Hepatic stellate cell (primary cell): ENCODE measurements around the gene CTDP1.

Experiments
- DNase-seq: peaks from one replicate; pipeline ENCODE4 v3.0.0; 2011; ENCODE audit warnings: low spot score

The CTDP1 gene

GRCh38 chr18:79784965-79785770, 105.6 kb downstream of the CTDP1 start:
- no peak for DNase-seq

- no peak for DNase-seq
Observed at GRCh38 chr18:79785831-79786230, 106.2 kb downstream of the CTDP1 start.

GRCh38 chr18:79786304-79786703, 106.7 kb downstream of the CTDP1 start:
- DNase-seq = no peak

GRCh38 chr18:79786786-79787526, 107.4 kb downstream of the CTDP1 start:
- peak; percentile 51 for DNase-seq

GRCh38 chr18:79787527-79787864, 107.9 kb downstream of the CTDP1 start:
- DNase-seq = no peak

GRCh38 chr18:79787865-79788733, 108.5 kb downstream of the CTDP1 start:
- no peak for DNase-seq

- no peak for DNase-seq
Observed at GRCh38 chr18:79788734-79789085, 109.1 kb downstream of the CTDP1 start.

- no peak for DNase-seq
Observed at GRCh38 chr18:79789091-79789891, 109.7 kb downstream of the CTDP1 start.

- no peak for DNase-seq
Observed at GRCh38 chr18:79789901-79790890, 110.6 kb downstream of the CTDP1 start.

GRCh38 chr18:79790996-79791972, 111.7 kb downstream of the CTDP1 start:
- peak; percentile 94 for DNase-seq

GRCh38 chr18:79792096-79792987, 112.7 kb downstream of the CTDP1 start:
- DNase-seq = no peak

GRCh38 chr18:79792988-79793355, 113.4 kb downstream of the CTDP1 start:
- no peak for DNase-seq

GRCh38 chr18:79794846-79795245, 115.2 kb downstream of the CTDP1 start:
- no peak for DNase-seq

GRCh38 chr18:79795446-79795845, 115.8 kb downstream of the CTDP1 start:
- DNase-seq = no peak

- no peak for DNase-seq
Observed at GRCh38 chr18:79796016-79796415, 116.4 kb downstream of the CTDP1 start.

GRCh38 chr18:79796531-79797405, 117.2 kb downstream of the CTDP1 start:
- peak; percentile 61 for DNase-seq
